ENCODE measurements around the gene GLDC. TPM values are rescaled to one million over a fixed set of nuclear protein-coding genes. Genes with fewer than 3 reads are reported as not detected.

GLDC gene
- total and polyA plus RNA-seq, 9 donors: 0.07 to 4.3 (median 0.72) TPM; not detected in 2

DNA sequence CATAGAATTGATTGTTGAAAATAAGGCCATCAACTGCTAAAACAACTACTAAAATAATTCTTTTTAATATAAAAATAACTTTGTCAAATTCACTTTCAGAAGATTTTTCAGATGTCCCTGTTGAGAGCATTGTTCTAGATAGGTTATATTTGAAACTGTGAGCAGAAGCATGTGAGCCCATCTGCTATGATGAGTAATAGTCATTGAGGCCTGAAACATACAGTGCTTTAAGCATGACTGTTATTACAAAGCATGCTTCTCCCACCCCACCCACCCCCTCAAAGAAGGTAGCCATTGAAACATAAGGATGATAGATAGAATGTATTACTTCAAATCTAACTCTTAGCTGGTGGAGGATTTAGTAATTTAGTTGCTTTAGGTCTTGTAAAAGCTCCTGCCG, 146.5 kb downstream of the GLDC start:
- TF ChIP-seq POLR2A (IDR thresholded peaks at IDR 0.05) (no peak), EP300 (IDR thresholded peaks at IDR 0.05) (no peak)
- TF ChIP-seq, protein P1, sequence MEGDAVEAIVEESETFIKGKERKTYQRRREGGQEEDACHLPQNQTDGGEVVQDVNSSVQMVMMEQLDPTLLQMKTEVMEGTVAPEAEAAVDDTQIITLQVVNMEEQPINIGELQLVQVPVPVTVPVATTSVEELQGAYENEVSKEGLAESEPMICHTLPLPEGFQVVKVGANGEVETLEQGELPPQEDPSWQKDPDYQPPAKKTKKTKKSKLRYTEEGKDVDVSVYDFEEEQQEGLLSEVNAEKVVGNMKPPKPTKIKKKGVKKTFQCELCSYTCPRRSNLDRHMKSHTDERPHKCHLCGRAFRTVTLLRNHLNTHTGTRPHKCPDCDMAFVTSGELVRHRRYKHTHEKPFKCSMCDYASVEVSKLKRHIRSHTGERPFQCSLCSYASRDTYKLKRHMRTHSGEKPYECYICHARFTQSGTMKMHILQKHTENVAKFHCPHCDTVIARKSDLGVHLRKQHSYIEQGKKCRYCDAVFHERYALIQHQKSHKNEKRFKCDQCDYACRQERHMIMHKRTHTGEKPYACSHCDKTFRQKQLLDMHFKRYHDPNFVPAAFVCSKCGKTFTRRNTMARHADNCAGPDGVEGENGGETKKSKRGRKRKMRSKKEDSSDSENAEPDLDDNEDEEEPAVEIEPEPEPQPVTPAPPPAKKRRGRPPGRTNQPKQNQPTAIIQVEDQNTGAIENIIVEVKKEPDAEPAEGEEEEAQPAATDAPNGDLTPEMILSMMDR (IDR thresholded peaks at IDR 0.05): no peak
- WGBS, 3 donors: 91 to 100% (median 100%) methylated on average over 1 of the region's 1 CpG
- Histone ChIP-seq H3K36me3 (no peaks in the 10 kb centered on the region), H3K4me3 (no peak overlapping the region), H3K27me3 (no peaks in the 10 kb centered on the region), H3K9me3 (no peaks in the 10 kb centered on the region), H3K4me1 (ENCODE audit: insufficient read depth) (no peaks in the 10 kb centered on the region), H3K27ac (no peak overlapping the region)
- DNase-seq: no peak
- intact Hi-C loops (cut with DNase I): no loop called here

DNA sequence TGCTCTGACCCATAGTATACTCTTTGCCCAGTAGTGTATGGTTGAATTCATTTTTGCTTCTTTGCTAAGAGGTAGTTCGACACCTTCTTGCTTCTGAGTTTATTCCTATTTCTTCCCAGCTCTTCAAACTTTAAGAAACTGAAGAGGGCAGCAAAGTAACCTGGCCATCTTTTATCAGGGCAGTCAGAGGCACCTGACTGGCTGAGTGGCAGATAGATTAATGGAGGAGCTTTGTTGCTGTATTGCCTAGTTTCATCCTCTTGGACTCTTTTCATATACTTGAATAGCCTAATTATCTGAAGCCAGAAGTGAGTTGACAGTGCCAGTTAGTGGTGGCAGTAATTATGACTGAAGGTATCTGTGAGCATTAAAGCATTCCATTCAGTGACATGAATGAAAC, 150.1 kb downstream of the GLDC start:
- TF ChIP-seq EP300 (IDR thresholded peaks at IDR 0.05): no peak
- TF ChIP-seq, protein P1 (IDR thresholded peaks at IDR 0.05): no peak
- no peak for TF ChIP-seq POLR2A (IDR thresholded peaks at IDR 0.05)
- H3K9me3 ChIP-seq: no peaks in the 10 kb centered on the region
- WGBS, 3 donors: 91 to 100% (median 99%) methylated on average over 1 of the region's 1 CpG
- H3K27me3 ChIP-seq: no peaks in the 10 kb centered on the region
- no peaks in the 10 kb centered on the region for H3K36me3 ChIP-seq
- H3K4me1 ChIP-seq (ENCODE audit: insufficient read depth): no peaks in the 10 kb centered on the region
- intact Hi-C loops (cut with DNase I): no loop called here
- H3K4me3 ChIP-seq: no peak overlapping the region
- no peak overlapping the region for H3K27ac ChIP-seq
- no peak for DNase-seq

DNA sequence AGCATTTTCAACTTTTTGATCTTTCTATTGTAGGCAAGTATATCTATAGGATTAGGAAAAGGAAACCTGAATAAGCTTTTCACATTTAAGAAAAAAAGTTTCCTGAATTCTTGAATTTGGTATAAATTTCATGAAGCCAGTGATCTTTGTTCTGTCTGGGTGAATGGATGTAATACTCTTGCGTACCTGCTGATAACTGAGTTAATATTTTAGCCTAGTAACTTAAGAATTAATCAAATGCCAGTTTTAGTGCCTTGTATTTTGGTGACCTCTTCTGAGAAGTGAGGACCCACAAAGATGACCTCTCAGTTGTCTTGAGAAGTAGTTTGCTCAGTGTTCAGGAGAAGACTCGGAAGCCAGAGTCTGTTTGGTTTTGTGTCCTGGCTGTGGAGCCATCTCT, 154.7 kb downstream of the GLDC start:
- 94 to 97% (median 97%) methylated on average over 2 of the region's 2 CpGs for WGBS, 3 donors
- H3K36me3 ChIP-seq: no peaks in the 10 kb centered on the region
- H3K4me1 ChIP-seq (ENCODE audit: insufficient read depth): no peaks in the 10 kb centered on the region
- H3K9me3 ChIP-seq: no peaks in the 10 kb centered on the region
- H3K27ac ChIP-seq: no peak overlapping the region
- intact Hi-C loops (cut with DNase I): no loop called here
- no peak for DNase-seq
- no peaks in the 10 kb centered on the region for H3K27me3 ChIP-seq
- no peak for TF ChIP-seq EP300 (IDR thresholded peaks at IDR 0.05)
- TF ChIP-seq POLR2A (IDR thresholded peaks at IDR 0.05): no peak
- TF ChIP-seq, protein P1 (IDR thresholded peaks at IDR 0.05): no peak
- H3K4me3 ChIP-seq: no peak overlapping the region

DNA sequence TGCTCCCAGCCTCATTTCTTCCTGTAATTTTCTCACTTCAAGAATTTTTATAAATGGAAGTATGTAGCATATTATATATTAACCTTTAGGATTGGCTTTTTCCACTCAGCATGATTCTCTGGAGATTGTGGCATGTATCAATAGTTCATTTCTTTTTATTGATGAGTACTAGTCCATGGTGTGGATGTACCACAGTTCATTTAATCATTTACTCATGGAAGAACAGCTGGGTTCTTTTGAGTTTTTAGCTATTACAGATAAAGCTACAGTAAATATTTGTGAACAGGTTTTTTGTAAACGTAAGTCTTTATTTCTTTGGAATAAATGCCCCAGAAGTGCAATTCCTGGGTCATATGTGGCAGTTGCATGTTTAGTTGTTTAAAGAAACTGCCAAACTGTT, 156.4 kb downstream of the GLDC start:
- TF ChIP-seq, protein P1 (IDR thresholded peaks at IDR 0.05): no peak
- TF ChIP-seq EP300 (IDR thresholded peaks at IDR 0.05) (no peak), POLR2A (IDR thresholded peaks at IDR 0.05) (no peak)
- no peak for DNase-seq
- intact Hi-C loops (cut with DNase I): no loop called here
- Histone ChIP-seq H3K4me1 (ENCODE audit: insufficient read depth) (no peaks in the 10 kb centered on the region), H3K27ac (no peak overlapping the region), H3K27me3 (no peaks in the 10 kb centered on the region), H3K9me3 (no peaks in the 10 kb centered on the region), H3K4me3 (no peak overlapping the region), H3K36me3 (no peaks in the 10 kb centered on the region)
- 71 to 85% (median 83%) methylated on average over 1 of the region's 1 CpG for WGBS, 3 donors

DNA sequence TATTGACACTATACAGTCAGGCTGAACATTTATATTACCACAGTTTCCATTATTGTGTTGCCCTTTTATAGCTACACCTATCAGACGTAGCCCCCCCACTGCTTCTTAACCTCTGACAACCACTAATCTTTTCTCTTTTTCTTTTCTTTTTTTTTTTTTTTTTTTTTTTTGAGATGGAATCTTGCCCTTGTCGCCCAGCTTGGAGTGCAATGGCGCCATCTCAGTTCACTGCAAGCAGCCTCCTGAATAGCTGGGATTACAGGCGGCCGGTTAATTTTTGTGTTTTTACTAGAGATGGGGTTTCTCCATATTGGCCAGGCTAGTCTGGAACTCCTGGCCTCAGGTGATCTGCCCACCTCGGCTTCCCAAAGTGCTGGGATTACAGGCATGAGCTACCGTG, 157.1 kb downstream of the GLDC start:
- no peaks in the 10 kb centered on the region for H3K27me3 ChIP-seq
- intact Hi-C loops (cut with DNase I): no loop called here
- H3K27ac ChIP-seq: no peak overlapping the region
- H3K4me1 ChIP-seq (ENCODE audit: insufficient read depth): no peaks in the 10 kb centered on the region
- DNase-seq: no peak
- no peak overlapping the region for H3K4me3 ChIP-seq
- TF ChIP-seq, protein P1 (IDR thresholded peaks at IDR 0.05): no peak
- TF ChIP-seq POLR2A (IDR thresholded peaks at IDR 0.05) (no peak), EP300 (IDR thresholded peaks at IDR 0.05) (no peak)
- H3K36me3 ChIP-seq: no peaks in the 10 kb centered on the region
- no peaks in the 10 kb centered on the region for H3K9me3 ChIP-seq
- 85 to 92% (median 90%) methylated on average over 7 of the region's 7 CpGs for WGBS, 3 donors

Measured in ovary (tissue), 9 donors.